Stimulated activated naive CD8-positive, alpha-beta T cell treated with anti-CD3 and anti-CD28 coated beads, Interleukin-15, Interleukin-2, amounts not matched to agents 100 ng/mL and 50 ng/mL, for 24 hours (primary cell): ENCODE data around the gene NIF3L1.
A peak's percentile ranks its signal among the peaks of the same experiment; 100 is the strongest.

Experiments used
- H3K27ac Mint-ChIP-seq: one replicate; pipeline ENCODE4 v1.8.0; 2021; ENCODE audit warnings: mild to moderate bottlenecking, mixed read lengths
- H3K27me3 Mint-ChIP-seq: one replicate; pipeline ENCODE4 v1.8.0; 2021; ENCODE audit warnings: mixed read lengths
- H3K36me3 Mint-ChIP-seq: one replicate; pipeline ENCODE4 v1.8.0; 2021; ENCODE audit warnings: low read depth, mixed read lengths
- H3K4me1 Mint-ChIP-seq: one replicate; pipeline ENCODE4 v1.8.0; 2021; ENCODE audit warnings: low read depth, mixed read lengths
- H3K4me3 Mint-ChIP-seq: one replicate; pipeline ENCODE4 v1.8.0; 2021; ENCODE audit warnings: mild to moderate bottlenecking, mixed read lengths
- H3K9me3 Mint-ChIP-seq: one replicate; pipeline ENCODE4 v1.8.0; 2021; ENCODE audit warnings: mixed read lengths

The NIF3L1 gene

GRCh38 chr2:200888704-200889625 lies at the start of gene NIF3L1, which contains the start of gene PPIL3:
Gene NIF3L1 (plus strand): TSS chr2:200889371. CDS start chr2:200891944, 2,573 bp downstream.
Gene PPIL3 (minus strand): TSS chr2:200889077. CDS start chr2:200887615, 1,462 bp downstream.
- Mint-ChIP-seq H3K27ac (peak within 1 kb of the TSS; percentile 100), H3K27me3 (no peaks in the 10 kb centered on the region), H3K4me3 (peak within 1 kb of the TSS; percentile 99), H3K4me1 (peaks cover 67% of the 10 kb centered on the region), H3K36me3 (peaks cover 33% of the 10 kb centered on the region), H3K9me3 (no peaks in the 10 kb centered on the region)

GRCh38 chr2:200839513-200839912 lies 49.7 kb upstream of the NIF3L1 start:
- no peaks in the 10 kb centered on the region for H3K27me3 Mint-ChIP-seq
- H3K4me1 Mint-ChIP-seq, result no peaks in the 10 kb centered on the region

GRCh38 chr2:200843993-200844948 lies 44.9 kb upstream of the NIF3L1 start:
- H3K27ac Mint-ChIP-seq, result no peak overlapping the region
- H3K27me3 Mint-ChIP-seq, result no peaks in the 10 kb centered on the region

More at GRCh38 chr2:200839513-200839912, 49.7 kb upstream of the NIF3L1 start:
- no peaks in the 10 kb centered on the region for H3K9me3 Mint-ChIP-seq
- H3K36me3 Mint-ChIP-seq, result no peaks in the 10 kb centered on the region
- no peak overlapping the region for H3K4me3 Mint-ChIP-seq
- no peak overlapping the region for H3K27ac Mint-ChIP-seq

GRCh38 chr2:200845194-200845593 lies 44.0 kb upstream of the NIF3L1 start:
- peaks cover under 1% of the 10 kb centered on the region for H3K36me3 Mint-ChIP-seq
- H3K4me1 Mint-ChIP-seq, result no peaks in the 10 kb centered on the region
- H3K27ac Mint-ChIP-seq, result no peak overlapping the region
- no peak overlapping the region for H3K4me3 Mint-ChIP-seq
- H3K9me3 Mint-ChIP-seq, result no peaks in the 10 kb centered on the region
- no peaks in the 10 kb centered on the region for H3K27me3 Mint-ChIP-seq

More at GRCh38 chr2:200843993-200844948, 44.9 kb upstream of the NIF3L1 start:
- Mint-ChIP-seq H3K4me3 (no peak overlapping the region), H3K36me3 (no peaks in the 10 kb centered on the region), H3K9me3 (no peaks in the 10 kb centered on the region), H3K4me1 (no peaks in the 10 kb centered on the region)

GRCh38 chr2:200845669-200846325 lies 43.4 kb upstream of the NIF3L1 start:
- Mint-ChIP-seq H3K4me1 (no peaks in the 10 kb centered on the region), H3K36me3 (peaks cover 6% of the 10 kb centered on the region), H3K27me3 (no peaks in the 10 kb centered on the region), H3K27ac (no peak overlapping the region), H3K4me3 (no peak overlapping the region), H3K9me3 (no peaks in the 10 kb centered on the region)

GRCh38 chr2:200847269-200847668 lies 41.9 kb upstream of the NIF3L1 start:
- no peak overlapping the region for H3K4me3 Mint-ChIP-seq
- H3K27ac Mint-ChIP-seq, result no peak overlapping the region
- H3K9me3 Mint-ChIP-seq, result no peaks in the 10 kb centered on the region
- no peaks in the 10 kb centered on the region for H3K4me1 Mint-ChIP-seq
- H3K27me3 Mint-ChIP-seq, result no peaks in the 10 kb centered on the region
- H3K36me3 Mint-ChIP-seq, result peaks cover 21% of the 10 kb centered on the region

GRCh38 chr2:200847939-200848338 lies 41.2 kb upstream of the NIF3L1 start:
- no peak overlapping the region for H3K27ac Mint-ChIP-seq
- H3K9me3 Mint-ChIP-seq, result no peaks in the 10 kb centered on the region
- no peaks in the 10 kb centered on the region for H3K27me3 Mint-ChIP-seq
- H3K4me1 Mint-ChIP-seq, result no peaks in the 10 kb centered on the region
- H3K36me3 Mint-ChIP-seq, result peaks cover 28% of the 10 kb centered on the region
- H3K4me3 Mint-ChIP-seq, result no peak overlapping the region

GRCh38 chr2:200850512-200851256 lies 38.5 kb upstream of the NIF3L1 start:
- Mint-ChIP-seq H3K36me3 (peaks cover 49% of the 10 kb centered on the region), H3K27me3 (no peaks in the 10 kb centered on the region), H3K4me1 (no peaks in the 10 kb centered on the region), H3K9me3 (no peaks in the 10 kb centered on the region), H3K27ac (peak overlapping the region; percentile 31), H3K4me3 (no peak overlapping the region)

GRCh38 chr2:200851398-200852248 lies 37.5 kb upstream of the NIF3L1 start:
- no peak overlapping the region for H3K4me3 Mint-ChIP-seq
- no peaks in the 10 kb centered on the region for H3K27me3 Mint-ChIP-seq
- peaks cover 54% of the 10 kb centered on the region for H3K36me3 Mint-ChIP-seq
- peaks cover 4% of the 10 kb centered on the region for H3K4me1 Mint-ChIP-seq
- H3K9me3 Mint-ChIP-seq, result no peaks in the 10 kb centered on the region
- H3K27ac Mint-ChIP-seq, result peak overlapping the region; percentile 31

GRCh38 chr2:200852605-200853004 lies 36.6 kb upstream of the NIF3L1 start:
- Mint-ChIP-seq H3K9me3 (no peaks in the 10 kb centered on the region), H3K36me3 (peaks cover 63% of the 10 kb centered on the region), H3K4me1 (peaks cover 11% of the 10 kb centered on the region), H3K4me3 (no peak overlapping the region), H3K27me3 (no peaks in the 10 kb centered on the region), H3K27ac (no peak overlapping the region)

- peaks cover 88% of the 10 kb centered on the region for H3K36me3 Mint-ChIP-seq
- H3K4me3 Mint-ChIP-seq, result no peak overlapping the region
- H3K4me1 Mint-ChIP-seq, result peaks cover 53% of the 10 kb centered on the region
- no peaks in the 10 kb centered on the region for H3K9me3 Mint-ChIP-seq
- H3K27me3 Mint-ChIP-seq, result no peaks in the 10 kb centered on the region
- peak overlapping the region; percentile 40 for H3K27ac Mint-ChIP-seq
These were observed 32.4 kb upstream of the NIF3L1 start for GRCh38 chr2:200856806-200857205.

GRCh38 chr2:200860092-200860795 lies 28.9 kb upstream of the NIF3L1 start:
- H3K4me3 Mint-ChIP-seq, result peak overlapping the region; percentile 95
- H3K36me3 Mint-ChIP-seq, result peaks cover 77% of the 10 kb centered on the region
- no peaks in the 10 kb centered on the region for H3K27me3 Mint-ChIP-seq
- H3K9me3 Mint-ChIP-seq, result no peaks in the 10 kb centered on the region
- H3K4me1 Mint-ChIP-seq, result peaks cover 69% of the 10 kb centered on the region
- peak overlapping the region; percentile 95 for H3K27ac Mint-ChIP-seq
